HL-60 (cell line): ENCODE measurements around the gene ITGBL1.

ENCODE experiments used
- DNase-seq, 2 experiments: peaks; one replicate each; pipeline ENCODE4 v3.0.0-alpha.2; 2010 to 2020; ENCODE audit warnings: low read depth in 1 of 2, low spot score in 1 of 2
- H3K27ac ChIP-seq: fragments of 250-450 bp; sonication (Bioruptor Pico); replicated peaks from 2 replicates; pipeline ENCODE4 v1.5.1; 2020; ENCODE audit warnings: mild to moderate bottlenecking, moderate library complexity
- H3K27me3 ChIP-seq: fragments of 250-450 bp; sonication (Bioruptor Pico); 2 replicates; pipeline ENCODE4 v1.5.1; 2021; ENCODE audit warnings: mild to moderate bottlenecking, moderate library complexity; ENCODE audit not compliant: insufficient read depth, poor library complexity, severe bottlenecking
- H3K4me3 ChIP-seq: replicated peaks from 2 replicates; pipeline ENCODE4 v1.5.1; 2011; ENCODE audit warnings: mild to moderate bottlenecking, control low read depth, low read length; ENCODE audit not compliant: insufficient read depth
- GABPA ChIP-seq: IDR thresholded peaks from 2 replicates; pipeline ENCODE4 v1.6.1; 2012; ENCODE audit warnings: low read depth
- POLR2AphosphoS5 ChIP-seq: IDR thresholded peaks from 2 replicates; pipeline ENCODE4 v1.6.1; 2012; ENCODE audit warnings: low read depth
- SPI1 ChIP-seq: IDR thresholded peaks from 2 replicates; pipeline ENCODE4 v1.6.1; 2012; ENCODE audit warnings: low read depth, mild to moderate bottlenecking, borderline replicate concordance
- TF ChIP-seq, protein P1 (sequence below): IDR thresholded peaks from 2 replicates; pipeline ENCODE4 v1.6.1; 2012; ENCODE audit warnings: low read depth; ENCODE audit not compliant: insufficient replicate concordance
- TF ChIP-seq, protein P2 (sequence below): IDR thresholded peaks from one replicate; pipeline ENCODE4 v1.5.1; 2011; ENCODE audit warnings: low read length, control low read depth, inconsistent platforms; ENCODE audit not compliant: insufficient read depth

ITGBL1 gene

DNA sequence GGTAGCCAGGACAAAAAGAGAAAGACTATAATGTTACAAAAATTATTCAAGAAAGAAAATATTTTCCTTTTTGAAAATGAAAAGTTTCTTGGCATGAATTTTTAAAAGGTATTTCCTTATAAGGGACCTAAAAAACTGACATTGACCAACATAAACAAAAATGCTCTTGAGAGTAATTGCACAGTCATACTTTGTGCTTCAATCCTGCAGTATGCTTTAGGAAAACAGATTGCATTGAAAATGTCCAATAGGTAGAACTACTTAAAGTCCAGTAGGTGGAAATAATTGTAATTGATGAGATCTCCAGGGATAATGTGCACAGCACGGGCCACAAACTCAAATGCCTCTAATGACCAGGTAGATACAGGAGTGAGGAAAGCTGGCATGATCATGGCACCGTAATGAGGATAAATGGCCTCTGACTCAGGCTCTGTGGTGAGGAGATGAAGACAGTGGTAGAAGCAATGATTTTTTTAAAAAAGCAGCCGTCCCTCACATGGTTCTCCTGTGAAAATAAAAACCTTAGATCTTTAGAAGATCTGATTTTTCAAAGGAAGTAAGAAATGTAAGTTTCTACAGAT lies 278.0 kb downstream of the ITGBL1 start:
- TF ChIP-seq, protein P1, sequence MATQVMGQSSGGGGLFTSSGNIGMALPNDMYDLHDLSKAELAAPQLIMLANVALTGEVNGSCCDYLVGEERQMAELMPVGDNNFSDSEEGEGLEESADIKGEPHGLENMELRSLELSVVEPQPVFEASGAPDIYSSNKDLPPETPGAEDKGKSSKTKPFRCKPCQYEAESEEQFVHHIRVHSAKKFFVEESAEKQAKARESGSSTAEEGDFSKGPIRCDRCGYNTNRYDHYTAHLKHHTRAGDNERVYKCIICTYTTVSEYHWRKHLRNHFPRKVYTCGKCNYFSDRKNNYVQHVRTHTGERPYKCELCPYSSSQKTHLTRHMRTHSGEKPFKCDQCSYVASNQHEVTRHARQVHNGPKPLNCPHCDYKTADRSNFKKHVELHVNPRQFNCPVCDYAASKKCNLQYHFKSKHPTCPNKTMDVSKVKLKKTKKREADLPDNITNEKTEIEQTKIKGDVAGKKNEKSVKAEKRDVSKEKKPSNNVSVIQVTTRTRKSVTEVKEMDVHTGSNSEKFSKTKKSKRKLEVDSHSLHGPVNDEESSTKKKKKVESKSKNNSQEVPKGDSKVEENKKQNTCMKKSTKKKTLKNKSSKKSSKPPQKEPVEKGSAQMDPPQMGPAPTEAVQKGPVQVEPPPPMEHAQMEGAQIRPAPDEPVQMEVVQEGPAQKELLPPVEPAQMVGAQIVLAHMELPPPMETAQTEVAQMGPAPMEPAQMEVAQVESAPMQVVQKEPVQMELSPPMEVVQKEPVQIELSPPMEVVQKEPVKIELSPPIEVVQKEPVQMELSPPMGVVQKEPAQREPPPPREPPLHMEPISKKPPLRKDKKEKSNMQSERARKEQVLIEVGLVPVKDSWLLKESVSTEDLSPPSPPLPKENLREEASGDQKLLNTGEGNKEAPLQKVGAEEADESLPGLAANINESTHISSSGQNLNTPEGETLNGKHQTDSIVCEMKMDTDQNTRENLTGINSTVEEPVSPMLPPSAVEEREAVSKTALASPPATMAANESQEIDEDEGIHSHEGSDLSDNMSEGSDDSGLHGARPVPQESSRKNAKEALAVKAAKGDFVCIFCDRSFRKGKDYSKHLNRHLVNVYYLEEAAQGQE = no peak
- TF ChIP-seq POLR2AphosphoS5 (no peak), GABPA (no peak), SPI1 (no peak)
- TF ChIP-seq, protein P2, sequence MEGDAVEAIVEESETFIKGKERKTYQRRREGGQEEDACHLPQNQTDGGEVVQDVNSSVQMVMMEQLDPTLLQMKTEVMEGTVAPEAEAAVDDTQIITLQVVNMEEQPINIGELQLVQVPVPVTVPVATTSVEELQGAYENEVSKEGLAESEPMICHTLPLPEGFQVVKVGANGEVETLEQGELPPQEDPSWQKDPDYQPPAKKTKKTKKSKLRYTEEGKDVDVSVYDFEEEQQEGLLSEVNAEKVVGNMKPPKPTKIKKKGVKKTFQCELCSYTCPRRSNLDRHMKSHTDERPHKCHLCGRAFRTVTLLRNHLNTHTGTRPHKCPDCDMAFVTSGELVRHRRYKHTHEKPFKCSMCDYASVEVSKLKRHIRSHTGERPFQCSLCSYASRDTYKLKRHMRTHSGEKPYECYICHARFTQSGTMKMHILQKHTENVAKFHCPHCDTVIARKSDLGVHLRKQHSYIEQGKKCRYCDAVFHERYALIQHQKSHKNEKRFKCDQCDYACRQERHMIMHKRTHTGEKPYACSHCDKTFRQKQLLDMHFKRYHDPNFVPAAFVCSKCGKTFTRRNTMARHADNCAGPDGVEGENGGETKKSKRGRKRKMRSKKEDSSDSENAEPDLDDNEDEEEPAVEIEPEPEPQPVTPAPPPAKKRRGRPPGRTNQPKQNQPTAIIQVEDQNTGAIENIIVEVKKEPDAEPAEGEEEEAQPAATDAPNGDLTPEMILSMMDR = no peak
- DNase-seq = no peak
- Histone ChIP-seq H3K27me3 (no peaks in the 10 kb centered on the region), H3K27ac (no peak overlapping the region), H3K4me3 (no peak overlapping the region)

DNA sequence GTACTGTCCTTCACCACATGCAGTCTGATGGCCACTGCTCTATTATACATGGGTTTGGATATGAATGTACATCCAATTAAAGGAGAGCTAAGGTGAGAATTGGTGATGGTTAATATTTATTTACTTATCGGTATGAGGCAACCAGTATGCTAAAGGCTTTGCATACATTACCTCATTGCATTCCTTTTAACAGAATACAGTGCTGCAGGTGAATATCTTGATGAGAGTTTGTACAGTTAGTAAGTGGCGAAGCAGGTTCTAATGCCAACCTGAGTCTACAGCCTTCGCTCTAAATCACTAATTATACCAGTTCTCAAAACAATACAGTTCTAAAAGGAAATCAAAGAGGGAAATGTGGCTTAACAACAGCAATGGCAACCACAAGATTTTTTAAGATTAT lies 284.1 kb downstream of the ITGBL1 start:
- TF ChIP-seq SPI1 (no peak), POLR2AphosphoS5 (no peak), GABPA (no peak)
- TF ChIP-seq, protein P2 = no peak
- TF ChIP-seq, protein P1 = no peak
- DNase-seq = no peak

DNA sequence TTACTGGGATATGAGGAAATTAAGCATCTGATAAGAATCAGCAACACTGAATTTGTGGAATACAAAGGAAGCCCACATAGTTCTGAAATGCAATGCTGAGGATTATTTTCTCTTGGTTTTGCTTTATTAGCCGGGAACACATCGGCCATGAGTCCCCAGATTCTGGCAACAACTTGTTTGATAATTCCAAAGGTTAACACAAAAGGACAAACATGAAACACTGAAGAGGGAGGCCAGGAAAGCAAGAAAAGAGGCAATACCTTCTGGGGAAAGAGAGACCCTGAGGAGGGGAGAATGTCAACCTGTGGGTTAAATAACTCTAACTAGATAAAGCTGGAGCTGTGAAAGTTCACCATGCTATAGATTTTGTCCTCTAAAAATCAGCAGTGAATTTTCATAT lies 285.9 kb downstream of the ITGBL1 start:
- no peaks in the 10 kb centered on the region for H3K27me3 ChIP-seq
- TF ChIP-seq, protein P1 = no peak
- TF ChIP-seq GABPA = no peak
- TF ChIP-seq POLR2AphosphoS5 = no peak
- TF ChIP-seq, protein P2 = no peak
- TF ChIP-seq SPI1 = no peak
- DNase-seq = no peak
- no peak overlapping the region for H3K27ac ChIP-seq
- H3K4me3 ChIP-seq = no peak overlapping the region

More for the DNA sequence above, 284.1 kb downstream of the ITGBL1 start:
- Histone ChIP-seq H3K27ac (no peak overlapping the region), H3K4me3 (no peak overlapping the region), H3K27me3 (no peaks in the 10 kb centered on the region)
